Measurements from ENCODE around the gene PDCD1. TPM values are rescaled to one million over a fixed set of nuclear protein-coding genes. Genes with fewer than 3 reads are reported as not detected.

PDCD1 gene
- total and polyA plus RNA-seq, 2 of the 8 experiments (the other 6 are each of a cell fraction or from before 2014, with no cell fraction given) = 0.48 to 1.1 TPM

- TF ChIP-seq, protein P1, sequence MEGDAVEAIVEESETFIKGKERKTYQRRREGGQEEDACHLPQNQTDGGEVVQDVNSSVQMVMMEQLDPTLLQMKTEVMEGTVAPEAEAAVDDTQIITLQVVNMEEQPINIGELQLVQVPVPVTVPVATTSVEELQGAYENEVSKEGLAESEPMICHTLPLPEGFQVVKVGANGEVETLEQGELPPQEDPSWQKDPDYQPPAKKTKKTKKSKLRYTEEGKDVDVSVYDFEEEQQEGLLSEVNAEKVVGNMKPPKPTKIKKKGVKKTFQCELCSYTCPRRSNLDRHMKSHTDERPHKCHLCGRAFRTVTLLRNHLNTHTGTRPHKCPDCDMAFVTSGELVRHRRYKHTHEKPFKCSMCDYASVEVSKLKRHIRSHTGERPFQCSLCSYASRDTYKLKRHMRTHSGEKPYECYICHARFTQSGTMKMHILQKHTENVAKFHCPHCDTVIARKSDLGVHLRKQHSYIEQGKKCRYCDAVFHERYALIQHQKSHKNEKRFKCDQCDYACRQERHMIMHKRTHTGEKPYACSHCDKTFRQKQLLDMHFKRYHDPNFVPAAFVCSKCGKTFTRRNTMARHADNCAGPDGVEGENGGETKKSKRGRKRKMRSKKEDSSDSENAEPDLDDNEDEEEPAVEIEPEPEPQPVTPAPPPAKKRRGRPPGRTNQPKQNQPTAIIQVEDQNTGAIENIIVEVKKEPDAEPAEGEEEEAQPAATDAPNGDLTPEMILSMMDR (IDR thresholded peaks at IDR 0.05; ENCODE audit: control extremely low read depth in 1 of 3, insufficient read depth in 1 of 3, low read depth in 1 of 3, low read length in 3 of 3) = no peak
- TF ChIP-seq NANOG (IDR thresholded peaks at IDR 0.05; ENCODE audit: insufficient read depth, low read depth, low read length, poor library complexity, severe bottlenecking) (no peak), MAFK (IDR thresholded peaks at IDR 0.05; ENCODE audit: low read depth, low read length) (no peak)
Observed at GRCh38 chr2:241901018-241901380, 42.3 kb upstream of the PDCD1 start (continued).

All from H1 (cell line).